Esophagus squamous epithelium (tissue), 5 donors: ENCODE data around the gene MYL11. TPM values are rescaled to one million over a fixed set of nuclear protein-coding genes. Genes with fewer than 3 reads are reported as not detected.

Source experiments
- DNase-seq: peaks from one replicate; lab custom pipeline; 2025; lab: John Stamatoyannopoulos, UW
- H3K27ac ChIP-seq, 4 donors: fragments of 200-600 bp; sonication (generic); one replicate each; pipeline ENCODE4 v1.5.1; 2016 to 2019; ENCODE audit warnings: mild to moderate bottlenecking in 1 of 4
- H3K27me3 ChIP-seq, 4 donors: fragments of 200-600 bp; sonication (generic); 1 replicate in 3 of 4; 2 replicates in 1 of 4; pipeline versions ENCODE4 v1.5.1 to v1.6.0; 2017 to 2021; ENCODE audit warnings: antibody characterized with exemption in 1 of 4
- H3K36me3 ChIP-seq, 3 donors: fragments of 200-600 bp; sonication (generic); one replicate each; pipeline ENCODE4 v1.5.1; 2016 to 2019
- H3K4me1 ChIP-seq, 3 donors: fragments of 200-600 bp; sonication (generic); one replicate each; pipeline ENCODE4 v1.5.1; 2017 to 2019
- H3K4me3 ChIP-seq, 4 donors: fragments of 200-600 bp; sonication (generic); 1 replicate in 3 of 4; 2 replicates in 1 of 4; pipeline ENCODE4 v1.5.1; 2016 to 2019; ENCODE audit warnings: mild to moderate bottlenecking in 2 of 4, moderate library complexity in 1 of 4
- H3K9me3 ChIP-seq, 3 donors: fragments of 200-600 bp; sonication (generic); one replicate each; pipeline ENCODE4 v1.5.1; 2016 to 2019
- CTCF ChIP-seq, 6 experiments: fragments of 450-650 bp in 4 of 6; fragments of 200-600 bp in 2 of 6; sonication (generic) in 2 of 6; IDR thresholded peaks; one replicate each; pipeline ENCODE4 v1.5.1; 2016 to 2019; ENCODE audit warnings: antibody characterized with exemption in 6 of 6, mild to moderate bottlenecking in 4 of 6, moderate library complexity in 4 of 6
- POLR2A ChIP-seq, 4 donors: fragments of 450-650 bp; IDR thresholded peaks; one replicate each; pipeline ENCODE4 v1.6.1; 2017; ENCODE audit warnings: antibody characterized with exemption in 4 of 4, mild to moderate bottlenecking in 4 of 4, moderate library complexity in 3 of 4
- WGBS, 2 donors: methylation state at CpG; one replicate each; pipeline ENCODE4 v1.1.5; 2018; 5-methylcytosine and 5-hydroxymethylcytosine counted together
- intact Hi-C: fragments of 100-400 bp; cut with DNase I; formaldehyde crosslinking; loops from one replicate; pipeline ENCODE4 v1.15.0; 2022
- total RNA-seq, 4 donors: library from RNA; depleted of rRNA; stranded (reverse); fragments of >200 nt; gene quantifications; one replicate each; pipeline ENCODE4 v1.1.0, GENCODE V29; 2016
- donor health status: DM: yes; HTN: yes; CAD: no.

Gene MYL11
- total RNA-seq, 4 donors from 2014 or later = not detected

GRCh38 chr16:30377812-30378235, 3.2 kb downstream of the MYL11 start:
- TF ChIP-seq CTCF (IDR thresholded peaks at IDR 0.05) (peak in 1 of 6 experiments; percentile 12), POLR2A (IDR thresholded peaks at IDR 0.05) (peak in 2 of 4 donors; percentile 49 to 76)
- intact Hi-C loops = no loop called here
- no peaks in the 10 kb centered on the region for H3K9me3 ChIP-seq

GRCh38 chr16:30378236-30379157, 3.9 kb downstream of the MYL11 start:
- DNase-seq = peak; percentile 94
- Histone ChIP-seq H3K4me1 (peaks cover 13 to 47% (median 16%) of the 10 kb centered on the region in 3 donors), H3K27ac (peak overlapping the region; percentile 93 to 99 (median 99)), H3K36me3 (no peaks in the 10 kb centered on the region), H3K9me3 (no peaks in the 10 kb centered on the region), H3K4me3 (peak overlapping the region; percentile 42 to 87 (median 62)), H3K27me3 (no peaks in the 10 kb centered on the region)
- intact Hi-C loops = no loop called here
- WGBS, 2 donors = 1 to 2% methylated on average over 18 to 19 of the region's 67 CpGs
- peak in 1 of 6 experiments; percentile 18 for TF ChIP-seq CTCF (IDR thresholded peaks at IDR 0.05)
- peak in 2 of 4 donors; percentile 30 to 83 for TF ChIP-seq POLR2A (IDR thresholded peaks at IDR 0.05)

More at GRCh38 chr16:30377812-30378235, 3.2 kb downstream of the MYL11 start:
- WGBS, 2 donors = 0 to 1% methylated on average over 1 to 17 of the region's 39 CpGs
- H3K4me1 ChIP-seq = peaks cover 13 to 44% (median 16%) of the 10 kb centered on the region in 3 donors
- no peaks in the 10 kb centered on the region for H3K36me3 ChIP-seq
- peak; percentile 64 for DNase-seq
- H3K27ac ChIP-seq = peak overlapping the region; percentile 93 to 99 (median 99)
- peak overlapping the region; percentile 42 to 87 (median 62) for H3K4me3 ChIP-seq
- H3K27me3 ChIP-seq = no peaks in the 10 kb centered on the region

- peak overlapping the region; percentile 93 to 99 (median 99) for H3K27ac ChIP-seq
- no peaks in the 10 kb centered on the region for H3K27me3 ChIP-seq
- WGBS, 2 donors = 62 to 63% methylated on average over 12 to 14 of the region's 27 CpGs
- no peaks in the 10 kb centered on the region for H3K36me3 ChIP-seq
- no peaks in the 10 kb centered on the region for H3K9me3 ChIP-seq
- peak overlapping the region; percentile 42 to 87 (median 62) for H3K4me3 ChIP-seq
- DNase-seq = no peak
- TF ChIP-seq POLR2A (IDR thresholded peaks at IDR 0.05) = no peak
- peak in 1 of 6 experiments; percentile 15 for TF ChIP-seq CTCF (IDR thresholded peaks at IDR 0.05)
- intact Hi-C loops = no loop called here
- peaks cover 13 to 51% (median 16%) of the 10 kb centered on the region in 3 donors for H3K4me1 ChIP-seq
Observed at GRCh38 chr16:30379158-30379783, 4.7 kb downstream of the MYL11 start.

GRCh38 chr16:30380072-30380802, 5.6 kb downstream of the MYL11 start:
- intact Hi-C loops = no loop called here
- no peak overlapping the region for H3K4me3 ChIP-seq
- no peak for DNase-seq
- TF ChIP-seq CTCF (IDR thresholded peaks at IDR 0.05) (no peak), POLR2A (IDR thresholded peaks at IDR 0.05) (no peak)
- H3K4me1 ChIP-seq = peaks cover 13 to 51% (median 16%) of the 10 kb centered on the region in 3 donors
- peak overlapping the region in 1 of 4 donors; percentile 60 for H3K27ac ChIP-seq
- WGBS, 2 donors = 87 to 95% methylated on average over 3 to 4 of the region's 4 CpGs
- no peaks in the 10 kb centered on the region for H3K9me3 ChIP-seq
- no peaks in the 10 kb centered on the region for H3K36me3 ChIP-seq
- no peaks in the 10 kb centered on the region for H3K27me3 ChIP-seq
